GM12891 (cell line): ENCODE results near the gene ARHGAP26.

ENCODE experiments used
- POLR2A ChIP-seq: IDR thresholded peaks from 2 replicates; pipeline ENCODE4 v1.6.1; 2011; ENCODE audit warnings: low read depth, low read length, control low read depth
- POLR2AphosphoS5 ChIP-seq: IDR thresholded peaks from 2 replicates; pipeline ENCODE4 v1.6.1; 2011; ENCODE audit warnings: low read depth, low read length, control low read depth
- SPI1 ChIP-seq: IDR thresholded peaks from 2 replicates; pipeline ENCODE4 v1.6.1; 2011; ENCODE audit warnings: low read depth, low read length, control low read depth
- TAF1 ChIP-seq: IDR thresholded peaks from 2 replicates; pipeline ENCODE4 v1.6.1; 2011; ENCODE audit warnings: low read depth, low read length, control low read depth

GRCh38 chr5:143225511-143225910 lies 455.3 kb downstream of the ARHGAP26 start:
- TF ChIP-seq POLR2A (no peak), POLR2AphosphoS5 (no peak), TAF1 (no peak), SPI1 (no peak)
